Cardiac fibroblast (primary cell): ENCODE data around the gene CCDC184.
"Not testable (repeated sequence)": the region's sequence is repeated elsewhere in the genome, so short reads cannot be mapped to it uniquely, and the experiment has no call there.

ENCODE experiments used
- DNase-seq, 2 donors: peaks; one replicate each; pipeline versions ENCODE4 v3.0.0 to v3.0.0-alpha.2; 2010; ENCODE audit warnings: low read depth in 2 of 2
- H3K4me3 ChIP-seq, 2 donors: replicated peaks in 1 of 2; 1 replicate in 1 of 2; 2 replicates in 1 of 2; pipeline ENCODE4 v1.5.1; 2011; ENCODE audit warnings: low read depth in 2 of 2, low read length in 2 of 2, mild to moderate bottlenecking in 2 of 2, moderate library complexity in 1 of 2
- TF ChIP-seq, protein P1 (sequence below): IDR thresholded peaks from one replicate; pipeline ENCODE4 v1.5.1; 2011; ENCODE audit warnings: low read depth, mild to moderate bottlenecking, low read length, inconsistent platforms

CCDC184 gene

DNA sequence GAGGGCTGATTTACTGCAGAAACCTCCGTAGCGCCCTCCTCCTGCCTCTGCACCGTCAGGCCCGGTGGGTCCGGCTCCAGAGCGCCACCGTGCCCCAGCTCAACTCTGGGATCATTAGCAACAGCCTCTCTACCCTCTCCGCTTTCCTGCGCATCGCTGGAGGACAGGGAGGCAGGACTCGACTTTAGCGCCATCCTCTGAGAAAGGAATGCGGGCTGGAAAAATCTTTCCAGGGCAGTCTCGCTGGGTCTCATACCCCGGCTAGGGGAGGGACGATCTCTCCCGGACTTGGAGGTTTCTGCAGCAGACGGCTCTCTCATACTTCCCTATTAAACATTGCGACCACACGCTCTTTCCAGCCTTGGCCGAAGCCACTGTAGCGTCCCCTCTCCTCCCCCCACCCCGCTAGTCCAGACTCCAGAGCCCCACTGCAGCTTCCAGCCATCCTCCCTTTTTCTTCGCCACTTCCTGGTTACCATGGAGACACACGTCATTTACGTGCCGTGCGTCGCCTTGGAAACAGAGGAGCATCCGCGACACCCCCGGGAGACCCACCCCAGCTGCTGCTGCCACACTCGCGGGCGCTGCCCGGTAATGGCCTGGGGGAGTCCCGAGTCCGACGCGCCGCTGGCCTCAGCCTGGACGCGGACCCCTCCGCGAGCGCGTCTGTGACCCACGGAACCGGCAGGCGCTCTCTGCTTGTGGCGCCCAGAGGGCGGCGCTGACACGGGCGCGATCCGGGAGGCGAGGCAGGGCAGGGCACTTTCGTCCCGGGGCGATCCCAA lies at the start of gene CCDC184:
Gene CCDC184 (plus strand): TSS at position 554 of the 785 bp plus-strand sequence. CDS start 479 bp downstream, outside the sequence.
- peak within 1 kb of the TSS; percentile 73 to 83 for H3K4me3 ChIP-seq
- peak; percentile 83 to 84 for DNase-seq
- TF ChIP-seq, protein P1, sequence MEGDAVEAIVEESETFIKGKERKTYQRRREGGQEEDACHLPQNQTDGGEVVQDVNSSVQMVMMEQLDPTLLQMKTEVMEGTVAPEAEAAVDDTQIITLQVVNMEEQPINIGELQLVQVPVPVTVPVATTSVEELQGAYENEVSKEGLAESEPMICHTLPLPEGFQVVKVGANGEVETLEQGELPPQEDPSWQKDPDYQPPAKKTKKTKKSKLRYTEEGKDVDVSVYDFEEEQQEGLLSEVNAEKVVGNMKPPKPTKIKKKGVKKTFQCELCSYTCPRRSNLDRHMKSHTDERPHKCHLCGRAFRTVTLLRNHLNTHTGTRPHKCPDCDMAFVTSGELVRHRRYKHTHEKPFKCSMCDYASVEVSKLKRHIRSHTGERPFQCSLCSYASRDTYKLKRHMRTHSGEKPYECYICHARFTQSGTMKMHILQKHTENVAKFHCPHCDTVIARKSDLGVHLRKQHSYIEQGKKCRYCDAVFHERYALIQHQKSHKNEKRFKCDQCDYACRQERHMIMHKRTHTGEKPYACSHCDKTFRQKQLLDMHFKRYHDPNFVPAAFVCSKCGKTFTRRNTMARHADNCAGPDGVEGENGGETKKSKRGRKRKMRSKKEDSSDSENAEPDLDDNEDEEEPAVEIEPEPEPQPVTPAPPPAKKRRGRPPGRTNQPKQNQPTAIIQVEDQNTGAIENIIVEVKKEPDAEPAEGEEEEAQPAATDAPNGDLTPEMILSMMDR: peak; percentile 35

DNA sequence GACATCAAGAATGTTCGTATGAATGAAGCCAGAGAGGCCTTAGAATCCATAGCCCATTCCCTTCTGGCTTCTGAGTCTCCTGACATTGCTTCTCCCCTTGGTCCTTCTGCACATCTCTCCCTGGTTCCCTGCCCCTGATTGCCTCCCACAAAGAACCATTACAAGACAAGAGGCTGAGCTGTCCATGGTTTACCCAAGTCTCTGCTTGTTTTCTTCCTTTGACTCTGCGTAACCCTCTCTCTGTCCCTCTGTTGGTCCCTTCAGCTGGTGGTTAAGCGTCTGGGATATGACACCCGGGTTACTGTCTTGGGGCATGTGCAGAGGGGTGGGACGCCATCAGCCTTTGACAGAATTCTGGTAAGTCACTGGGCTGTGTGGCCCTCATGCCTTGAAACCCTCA lies 48.4 kb upstream of the CCDC184 start:
- TF ChIP-seq, protein P1: no peak

DNA sequence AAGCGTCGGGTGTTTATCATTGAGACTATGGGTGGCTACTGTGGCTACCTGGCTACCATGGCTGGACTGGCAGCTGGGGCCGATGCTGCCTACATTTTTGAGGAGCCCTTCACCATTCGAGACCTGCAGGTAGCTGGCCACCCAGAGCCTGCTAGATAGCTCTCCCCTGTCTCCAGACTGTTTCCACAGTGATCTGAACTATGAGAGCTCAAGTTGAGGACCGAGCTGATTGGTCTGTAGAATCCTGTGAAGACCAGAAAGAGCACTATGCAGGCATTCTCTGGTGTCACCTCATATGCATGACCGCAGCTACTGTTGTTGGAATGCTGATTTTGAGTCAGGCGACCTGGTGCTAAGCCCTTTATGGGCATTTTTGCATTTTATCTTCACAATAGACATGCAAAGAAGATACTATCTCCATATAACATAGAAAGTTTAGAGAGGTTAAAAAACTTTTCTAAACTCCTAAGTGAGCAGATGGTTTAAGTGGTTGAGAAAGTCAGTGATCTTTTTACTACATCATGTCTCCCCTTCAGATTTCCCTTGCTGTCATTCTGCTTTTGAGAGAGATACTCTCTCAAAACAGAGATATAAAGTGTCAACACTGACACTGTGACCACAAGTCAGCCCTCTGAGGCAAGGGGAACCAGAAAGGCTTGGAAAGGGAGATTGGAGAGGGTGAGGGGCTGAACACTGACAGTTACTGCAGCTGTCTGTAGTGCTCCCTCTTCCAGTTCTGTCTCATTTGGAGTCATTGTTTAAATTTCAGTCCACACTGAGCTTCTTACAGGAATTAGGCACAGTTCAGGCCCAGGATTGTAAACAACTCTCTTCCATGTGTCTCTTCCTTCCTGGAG lies 40.4 kb upstream of the CCDC184 start:
- no peak for DNase-seq
- TF ChIP-seq, protein P1: no peak
- no peak overlapping the region for H3K4me3 ChIP-seq

More for the DNA sequence above, 48.4 kb upstream of the CCDC184 start:
- no peak overlapping the region for H3K4me3 ChIP-seq
- DNase-seq: no peak

DNA sequence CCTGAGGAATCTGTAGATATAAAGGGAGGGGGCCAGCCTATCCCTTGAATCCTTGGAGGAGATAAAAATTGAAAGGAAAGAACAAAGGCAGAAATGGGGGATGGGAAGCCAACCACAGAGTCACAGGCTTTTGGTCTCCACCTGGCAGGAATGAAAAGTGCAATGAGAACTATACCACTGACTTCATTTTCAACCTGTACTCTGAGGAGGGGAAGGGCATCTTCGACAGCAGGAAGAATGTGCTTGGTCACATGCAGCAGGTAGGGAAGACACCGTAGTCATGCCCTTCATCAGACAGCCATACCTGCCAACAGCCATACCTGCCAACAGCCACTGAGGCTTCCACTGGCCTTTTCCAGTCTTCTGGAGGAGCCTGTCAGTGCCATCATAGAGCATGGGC lies 39.5 kb upstream of the CCDC184 start:
- no peak overlapping the region for H3K4me3 ChIP-seq
- DNase-seq: no peak
- TF ChIP-seq, protein P1: no peak

DNA sequence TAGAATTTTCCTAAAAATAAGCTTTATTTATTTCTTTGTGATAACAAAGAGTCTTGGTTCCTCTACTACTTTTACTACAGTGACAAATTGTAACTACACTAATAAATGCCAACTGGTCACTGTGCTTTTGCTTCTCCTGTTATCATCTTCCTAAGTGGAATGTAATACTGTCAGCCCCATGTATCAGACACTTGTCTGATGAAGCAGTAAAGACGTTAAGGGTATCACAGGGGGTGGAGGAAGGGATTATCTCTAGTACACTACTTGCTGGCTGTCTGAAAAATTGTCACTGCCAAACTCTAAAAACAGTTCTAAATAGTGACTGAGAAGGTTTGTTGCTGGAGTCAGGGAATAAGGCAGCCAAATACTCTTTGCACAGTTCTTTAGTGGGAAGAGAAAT lies 37.5 kb upstream of the CCDC184 start:
- TF ChIP-seq, protein P1: no peak
- DNase-seq: no peak
- no peak overlapping the region for H3K4me3 ChIP-seq

GRCh38 chr12:48151103-48151771 lies 32.2 kb upstream of the CCDC184 start:
- no peak for DNase-seq
- TF ChIP-seq, protein P1: no peak
- H3K4me3 ChIP-seq: no peak overlapping the region

- DNase-seq, H3K4me3 ChIP-seq: not testable (repeated sequence)
Measured at GRCh38 chr12:48155786-48156185, 27.7 kb upstream of the CCDC184 start.
